ENCODE data around the gene SPATA25. TPM values are rescaled to one million over a fixed set of nuclear protein-coding genes. Genes with fewer than 3 reads are reported as not detected.
A peak's percentile ranks its signal among the peaks of the same experiment; 100 is the strongest.

The SPATA25 gene
- total and polyA plus RNA-seq, 8 donors: 0.50 to 15.5 (median 4.2) TPM; not detected in 3

DNA sequence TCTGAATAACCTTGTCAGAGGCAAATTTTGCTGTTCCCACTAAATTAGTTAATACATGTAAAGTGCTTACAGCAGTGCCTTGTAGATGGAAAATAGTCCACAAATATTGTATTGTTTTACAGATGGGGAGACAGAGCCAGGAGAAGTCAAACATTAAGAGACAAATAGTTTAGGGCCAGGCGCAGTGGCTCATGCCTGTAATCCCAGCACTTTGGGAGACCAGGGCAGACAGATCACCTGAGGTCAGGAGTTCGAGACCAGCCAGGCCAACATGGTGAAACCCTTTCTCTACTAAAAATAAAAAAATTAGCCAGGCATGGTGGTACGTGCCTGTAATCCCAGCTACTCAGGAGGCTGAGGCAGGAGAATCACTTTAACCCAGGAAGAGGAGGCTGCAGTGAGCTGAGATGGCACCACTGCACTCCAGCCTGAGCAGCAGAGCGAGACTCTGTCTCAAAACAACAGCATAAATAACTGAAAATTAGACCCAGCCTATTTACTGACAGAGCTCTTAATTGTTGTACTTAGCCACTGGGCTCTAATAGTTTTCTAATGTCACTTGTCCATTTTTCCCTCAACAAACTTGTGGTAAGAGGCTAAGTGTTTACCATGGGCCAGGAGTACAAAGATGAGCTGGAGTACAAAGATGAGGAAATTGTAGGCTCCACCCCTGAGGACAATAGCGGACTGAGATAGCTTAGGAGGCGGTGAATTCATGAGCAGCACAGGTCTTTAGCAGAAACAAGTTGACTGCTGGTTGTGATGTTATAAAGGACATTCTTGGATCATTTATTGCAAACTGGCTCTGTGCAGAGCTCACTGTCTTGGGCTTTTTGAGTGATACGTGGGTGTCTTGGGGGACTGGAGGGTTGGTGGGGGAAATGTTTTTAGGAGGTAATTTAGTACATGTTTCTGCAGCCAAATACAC, 23.6 kb downstream of the SPATA25 start:
- no peaks in the 10 kb centered on the region for H3K27me3 ChIP-seq
- H3K36me3 ChIP-seq: no peaks in the 10 kb centered on the region
- no peaks in the 10 kb centered on the region for H3K9me3 ChIP-seq
- no peak for DNase-seq
- TF ChIP-seq, protein P1, sequence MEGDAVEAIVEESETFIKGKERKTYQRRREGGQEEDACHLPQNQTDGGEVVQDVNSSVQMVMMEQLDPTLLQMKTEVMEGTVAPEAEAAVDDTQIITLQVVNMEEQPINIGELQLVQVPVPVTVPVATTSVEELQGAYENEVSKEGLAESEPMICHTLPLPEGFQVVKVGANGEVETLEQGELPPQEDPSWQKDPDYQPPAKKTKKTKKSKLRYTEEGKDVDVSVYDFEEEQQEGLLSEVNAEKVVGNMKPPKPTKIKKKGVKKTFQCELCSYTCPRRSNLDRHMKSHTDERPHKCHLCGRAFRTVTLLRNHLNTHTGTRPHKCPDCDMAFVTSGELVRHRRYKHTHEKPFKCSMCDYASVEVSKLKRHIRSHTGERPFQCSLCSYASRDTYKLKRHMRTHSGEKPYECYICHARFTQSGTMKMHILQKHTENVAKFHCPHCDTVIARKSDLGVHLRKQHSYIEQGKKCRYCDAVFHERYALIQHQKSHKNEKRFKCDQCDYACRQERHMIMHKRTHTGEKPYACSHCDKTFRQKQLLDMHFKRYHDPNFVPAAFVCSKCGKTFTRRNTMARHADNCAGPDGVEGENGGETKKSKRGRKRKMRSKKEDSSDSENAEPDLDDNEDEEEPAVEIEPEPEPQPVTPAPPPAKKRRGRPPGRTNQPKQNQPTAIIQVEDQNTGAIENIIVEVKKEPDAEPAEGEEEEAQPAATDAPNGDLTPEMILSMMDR (IDR thresholded peaks at IDR 0.05): no peak
- TF ChIP-seq POLR2AphosphoS5 (IDR thresholded peaks at IDR 0.05) (no peak), EP300 (IDR thresholded peaks at IDR 0.05) (no peak), POLR2A (IDR thresholded peaks at IDR 0.05) (no peak)
- intact Hi-C loops (cut with DNase I; ENCODE audit: low total_unique reads): no loop called here
- H3K4me1 ChIP-seq: peaks cover 7 to 24% (median 7%) of the 10 kb centered on the region in 4 donors
- 81 to 92% (median 88%) methylated on average over 7 of the region's 7 CpGs for WGBS, 5 donors
- H3K4me3 ChIP-seq: no peak overlapping the region
- no peak overlapping the region for H3K27ac ChIP-seq

DNA sequence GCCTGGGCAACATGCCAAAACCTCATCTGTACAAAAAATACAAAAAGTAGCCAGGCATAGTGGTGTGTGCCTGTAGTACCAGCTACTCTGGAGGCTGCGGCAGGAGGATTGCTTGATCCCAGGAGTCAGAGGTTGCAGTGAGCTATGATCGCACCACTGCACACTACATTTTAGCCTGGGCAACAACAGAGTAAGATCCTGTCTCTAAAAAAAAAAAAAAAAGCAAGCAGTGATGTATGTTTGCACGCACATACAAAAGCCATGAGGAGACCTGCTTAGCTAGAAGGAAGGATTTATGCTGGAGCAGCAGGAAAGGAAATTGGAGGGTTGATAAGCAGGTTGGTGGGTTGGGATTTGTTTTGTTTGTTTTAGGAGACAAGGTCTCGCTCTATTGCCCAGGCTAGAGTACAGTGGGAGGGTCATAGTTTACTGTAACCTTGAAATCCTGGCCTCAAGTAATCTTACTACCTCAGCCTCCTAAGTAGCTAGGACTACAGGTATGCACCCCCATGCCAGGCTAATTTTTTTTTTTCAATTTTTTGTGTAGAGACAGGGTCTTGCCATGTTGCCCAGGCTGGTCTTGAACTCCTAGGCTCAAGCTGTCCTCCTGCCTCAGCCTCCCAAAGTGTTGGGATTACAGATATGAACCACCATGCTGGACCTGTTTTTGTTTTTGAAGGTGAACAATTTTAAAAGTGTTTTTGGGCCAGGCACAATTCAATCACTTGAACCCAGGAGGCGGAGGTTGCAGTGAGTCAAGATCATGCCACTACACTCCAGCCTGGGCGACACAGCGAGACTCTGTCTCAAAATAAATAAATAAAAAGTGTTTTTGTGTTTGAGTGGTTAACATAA, 26.0 kb downstream of the SPATA25 start:
- H3K4me1 ChIP-seq: peaks cover 9 to 33% (median 23%) of the 10 kb centered on the region in 4 donors
- H3K27ac ChIP-seq: peak overlapping the region in 2 of 5 donors; percentile 30 to 38
- no peak overlapping the region for H3K4me3 ChIP-seq
- 66 to 78% (median 74%) methylated on average over 7 of the region's 7 CpGs for WGBS, 5 donors
- no peaks in the 10 kb centered on the region for H3K9me3 ChIP-seq
- TF ChIP-seq EP300 (IDR thresholded peaks at IDR 0.05) (no peak), POLR2AphosphoS5 (IDR thresholded peaks at IDR 0.05) (peak in 1 of 3 donors; percentile 12)
- DNase-seq: peak; percentile 40 to 41
- H3K27me3 ChIP-seq: no peaks in the 10 kb centered on the region
- no peaks in the 10 kb centered on the region for H3K36me3 ChIP-seq
- intact Hi-C loops (cut with DNase I; ENCODE audit: low total_unique reads): no loop called here

DNA sequence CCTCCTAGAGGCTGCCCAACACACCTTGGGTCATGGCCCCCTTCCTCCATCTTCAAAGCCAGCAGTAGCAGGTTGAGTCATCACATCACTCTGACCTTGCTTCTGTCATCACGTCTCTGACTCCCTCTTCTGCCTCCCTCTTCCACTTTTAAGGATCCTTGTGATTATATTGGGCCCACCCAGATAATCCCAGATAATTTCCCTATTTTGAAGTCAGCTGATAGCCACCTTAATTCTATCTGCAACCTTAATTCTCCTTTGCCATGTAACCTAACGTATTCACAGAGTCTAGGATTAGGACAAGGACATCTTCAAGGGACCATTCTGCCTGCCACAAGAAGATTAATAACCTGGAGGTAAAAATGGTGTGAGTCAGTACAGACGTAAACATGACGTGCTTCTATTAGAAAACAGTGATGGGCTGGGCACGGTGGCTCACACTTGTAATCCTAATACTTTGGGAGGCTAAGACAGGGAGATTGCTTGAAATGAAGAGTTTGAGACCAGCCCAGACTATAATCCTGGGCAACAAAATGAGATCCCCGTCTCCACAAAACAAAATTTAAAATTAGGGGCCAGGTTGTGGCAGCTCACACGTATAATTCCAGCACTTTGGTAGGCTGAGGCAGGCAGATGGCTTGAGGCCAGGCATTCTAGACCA, 26.7 kb downstream of the SPATA25 start:
- intact Hi-C loops (cut with DNase I; ENCODE audit: low total_unique reads): no loop called here
- Histone ChIP-seq H3K36me3 (no peaks in the 10 kb centered on the region), H3K27ac (peak overlapping the region in 2 of 5 donors; percentile 30 to 38), H3K9me3 (no peaks in the 10 kb centered on the region), H3K27me3 (no peaks in the 10 kb centered on the region), H3K4me1 (peaks cover 17 to 40% (median 30%) of the 10 kb centered on the region in 4 donors), H3K4me3 (no peak overlapping the region)
- no peak for TF ChIP-seq EP300 (IDR thresholded peaks at IDR 0.05)
- TF ChIP-seq, protein P1 (IDR thresholded peaks at IDR 0.05): no peak
- no peak for TF ChIP-seq POLR2AphosphoS5 (IDR thresholded peaks at IDR 0.05)
- no peak for TF ChIP-seq POLR2A (IDR thresholded peaks at IDR 0.05)
- no peak for DNase-seq
- 52 to 70% (median 64%) methylated on average over 7 of the region's 7 CpGs for WGBS, 5 donors

DNA sequence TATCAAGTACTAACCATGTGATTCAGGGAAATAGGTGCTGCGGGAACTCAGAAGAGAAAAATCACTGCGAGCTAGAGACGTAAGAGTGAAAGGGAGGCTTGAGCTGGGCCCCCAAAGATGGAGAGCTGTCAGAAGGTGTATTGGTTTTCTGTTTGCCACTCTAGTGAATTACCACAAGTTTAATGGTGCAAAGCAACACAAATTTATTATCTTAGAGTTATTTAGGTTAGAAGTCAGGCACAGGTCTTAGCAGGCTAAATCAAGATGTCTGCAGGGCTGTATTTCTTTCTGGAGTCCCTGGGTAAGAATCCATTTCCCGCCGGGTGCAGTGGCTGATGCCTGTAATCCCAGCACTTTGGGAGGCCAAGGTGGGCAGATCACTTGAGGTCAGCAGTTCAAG, 27.5 kb downstream of the SPATA25 start:
- 87 to 94% (median 93%) methylated on average over 3 to 5 of the region's 5 CpGs for WGBS, 5 donors
- Histone ChIP-seq H3K4me3 (no peak overlapping the region), H3K4me1 (peaks cover 25 to 48% (median 38%) of the 10 kb centered on the region in 4 donors), H3K36me3 (peaks cover 0 to 2% (median under 1%) of the 10 kb centered on the region in 4 donors), H3K27ac (no peak overlapping the region), H3K9me3 (no peaks in the 10 kb centered on the region), H3K27me3 (no peaks in the 10 kb centered on the region)
- no peak for DNase-seq
- intact Hi-C loops (cut with DNase I; ENCODE audit: low total_unique reads): no loop called here
- TF ChIP-seq POLR2AphosphoS5 (IDR thresholded peaks at IDR 0.05) (no peak), POLR2A (IDR thresholded peaks at IDR 0.05) (no peak), EP300 (IDR thresholded peaks at IDR 0.05) (no peak)
- TF ChIP-seq, protein P1 (IDR thresholded peaks at IDR 0.05): no peak
